ENCODE results near the gene TUBB1.

- TF ChIP-seq CTCF (IDR thresholded peaks at IDR 0.05; ENCODE audit: borderline replicate concordance, extremely low read depth, low read length, poor library complexity, severe bottlenecking) (no peak), EZH2 (IDR thresholded peaks at IDR 0.05; ENCODE audit: borderline replicate concordance, low read depth, low read length, severe bottlenecking) (no peak)
These were observed 2.3 kb upstream of the TUBB1 start for GRCh38 chr20:59016795-59017492.

Measured in DND-41 (cell line).